A172 (cell line): ENCODE results near the gene ZSWIM6. TPM values are rescaled to one million over a fixed set of nuclear protein-coding genes. Genes with fewer than 3 reads are reported as not detected.
"Not testable (repeated sequence)": the region's sequence is repeated elsewhere in the genome, so short reads cannot be mapped to it uniquely, and the experiment has no call there.

Experiments used
- DNase-seq: peaks from one replicate; pipeline ENCODE4 v3.0.0-alpha.2; 2015; ENCODE audit warnings: low spot score
- total RNA-seq: library from RNA; depleted of rRNA; stranded (reverse); fragments of >200 nt; shearing (Covaris generic); gene quantifications from 2 replicates; pipeline ENCODE4 v1.2.3, GENCODE V29; 2014

The ZSWIM6 gene
- total RNA-seq, 1 experiment from 2014 or later: 5.9 TPM

GRCh38 chr5:61363401-61364114 is 31.5 kb downstream of the ZSWIM6 start:
- DNase-seq: no peak

DNA sequence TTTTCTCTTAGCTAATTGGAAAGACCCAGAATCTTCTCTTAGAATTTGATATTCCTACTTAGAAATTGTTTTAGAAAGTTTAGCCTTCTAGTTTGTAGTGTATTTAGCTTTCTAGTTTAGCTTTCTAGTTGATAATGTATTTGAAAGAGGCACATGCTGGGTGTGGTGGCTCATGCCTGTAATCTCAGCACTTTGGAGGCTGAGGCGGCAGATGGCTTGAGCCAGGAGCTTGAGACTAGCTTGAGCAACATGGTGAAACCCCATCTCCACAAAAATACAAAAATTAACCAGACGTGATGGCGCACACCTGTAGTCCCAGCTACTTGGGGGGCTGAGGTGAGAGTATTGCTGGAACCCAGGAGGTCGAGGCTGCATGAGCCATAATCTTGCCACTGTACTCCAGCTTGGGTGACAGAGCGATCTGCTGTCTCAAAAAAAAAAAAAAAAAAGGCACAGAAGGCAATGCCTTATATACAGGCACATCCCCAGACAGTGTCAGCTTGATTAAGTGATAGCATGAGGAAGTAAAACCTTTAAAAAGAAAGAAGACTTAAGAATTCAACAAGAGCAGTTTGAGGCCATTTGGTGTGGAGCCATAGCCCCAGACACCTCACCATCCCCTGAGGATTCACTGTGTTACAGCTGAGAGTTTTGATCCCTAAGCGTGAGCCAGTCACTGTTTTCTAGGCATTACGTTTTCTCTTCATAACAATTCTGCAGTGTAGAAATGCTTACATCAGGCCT is 34.6 kb downstream of the ZSWIM6 start:
- DNase-seq: no peak

DNA sequence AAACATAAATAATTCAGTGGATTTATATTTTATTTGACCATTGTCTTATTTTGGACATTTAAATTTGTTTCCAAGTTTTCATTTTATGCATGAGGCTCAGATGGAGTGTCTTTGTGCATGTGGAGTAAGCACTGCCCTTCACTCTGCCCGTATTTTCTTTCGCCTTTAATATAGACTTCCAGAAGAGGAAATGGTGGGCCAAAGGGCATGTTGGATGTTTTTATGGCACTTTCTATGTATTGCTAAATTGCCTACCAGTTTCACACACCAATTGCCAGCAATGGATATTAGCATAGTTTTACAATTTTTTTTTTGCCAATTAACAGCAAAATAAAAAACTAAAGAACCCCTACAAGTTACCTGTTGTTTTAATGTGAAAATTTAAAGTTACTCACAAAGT is 38.4 kb downstream of the ZSWIM6 start:
- no peak for DNase-seq

GRCh38 chr5:61371474-61371873 is 39.4 kb downstream of the ZSWIM6 start:
- DNase-seq: no peak

DNA sequence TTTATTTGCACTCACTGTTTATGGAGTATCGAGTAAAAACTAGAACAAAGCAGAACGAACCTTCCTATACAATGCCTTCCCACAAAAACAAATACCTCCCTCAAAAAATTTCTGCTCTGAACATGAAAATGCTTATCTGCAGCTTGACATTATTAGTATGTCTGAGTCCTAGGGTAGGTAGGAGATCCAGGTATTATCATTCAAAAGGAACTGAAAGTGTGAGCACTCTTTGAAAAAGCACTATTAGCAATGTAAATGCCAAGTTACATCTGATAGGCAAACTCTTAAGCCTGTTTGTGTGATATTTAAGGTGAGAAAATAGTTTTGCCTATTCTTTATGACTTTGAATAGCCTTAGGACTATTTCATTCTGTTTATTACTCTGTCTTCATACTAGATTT is 47.6 kb downstream of the ZSWIM6 start:
- no peak for DNase-seq

GRCh38 chr5:61381968-61382367 is 49.9 kb downstream of the ZSWIM6 start:
- DNase-seq: no peak

DNA sequence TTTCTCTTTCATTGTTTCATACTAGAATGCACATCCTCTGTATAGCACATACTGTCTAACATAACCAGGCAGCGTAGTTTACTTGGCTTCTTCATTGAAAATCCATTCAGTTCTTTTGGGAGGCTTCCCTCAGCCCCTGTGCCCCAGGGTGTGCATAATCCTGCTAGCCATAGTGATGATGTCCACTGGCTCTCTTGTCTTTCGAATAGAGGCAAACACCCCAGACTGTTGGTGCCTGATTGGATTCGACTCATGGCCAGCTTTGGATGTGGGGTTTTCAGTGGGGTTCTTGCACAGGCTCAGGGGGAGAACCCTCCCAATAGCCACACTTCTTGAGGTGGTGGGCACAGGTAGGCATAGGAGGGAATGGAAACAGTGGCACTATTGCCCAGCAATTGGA is 53.6 kb downstream of the ZSWIM6 start:
- no peak for DNase-seq

- DNase-seq: no peak
Measured at GRCh38 chr5:61386045-61386800, 54.2 kb downstream of the ZSWIM6 start.

- DNase-seq: no peak
Measured at GRCh38 chr5:61389609-61390008, 57.6 kb downstream of the ZSWIM6 start.

- peak; percentile 47 for DNase-seq
Measured at GRCh38 chr5:61394078-61394704, 62.1 kb downstream of the ZSWIM6 start.

DNA sequence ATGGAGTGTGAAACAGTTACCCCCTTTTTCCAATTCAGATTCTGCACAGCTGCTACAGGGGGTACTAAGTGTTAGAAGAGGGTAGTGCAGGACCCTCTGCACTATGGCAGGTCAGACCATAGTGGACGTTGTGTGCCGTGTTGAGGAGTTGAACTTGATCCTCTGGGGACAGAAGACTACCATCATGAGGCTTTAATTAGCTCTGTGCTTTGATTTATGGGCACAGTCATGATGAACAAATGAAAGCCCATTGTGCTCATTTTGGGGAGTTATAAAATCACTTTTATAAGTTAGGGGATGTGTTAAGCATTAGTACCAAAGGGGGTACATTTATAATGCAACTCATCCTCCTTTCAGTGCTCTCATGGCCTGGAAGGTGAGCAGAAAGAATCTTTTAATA is 62.7 kb downstream of the ZSWIM6 start:
- DNase-seq: no peak

DNA sequence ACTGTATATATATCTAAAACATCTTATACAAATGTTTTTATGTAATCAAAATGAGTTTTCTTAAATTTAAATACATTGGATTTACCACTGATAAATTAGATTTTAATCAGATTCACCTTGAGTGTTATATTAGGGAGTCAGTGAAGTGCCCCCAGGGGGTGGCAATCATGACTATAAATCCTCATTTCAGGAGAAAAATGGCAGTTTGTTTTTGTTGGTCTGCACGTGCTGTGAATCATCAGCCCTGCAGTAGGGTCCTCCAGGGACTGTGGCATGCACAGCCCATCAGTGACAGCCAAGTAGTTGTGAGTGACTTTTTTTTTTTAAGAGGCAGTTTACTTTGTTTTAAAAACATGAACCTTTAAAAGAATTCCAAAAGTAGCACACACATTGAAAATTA is 65.2 kb downstream of the ZSWIM6 start:
- DNase-seq: peak; percentile 19

GRCh38 chr5:61397937-61398336 is 65.9 kb downstream of the ZSWIM6 start:
- no peak for DNase-seq

GRCh38 chr5:61398440-61398839 is 66.4 kb downstream of the ZSWIM6 start:
- no peak for DNase-seq

DNA sequence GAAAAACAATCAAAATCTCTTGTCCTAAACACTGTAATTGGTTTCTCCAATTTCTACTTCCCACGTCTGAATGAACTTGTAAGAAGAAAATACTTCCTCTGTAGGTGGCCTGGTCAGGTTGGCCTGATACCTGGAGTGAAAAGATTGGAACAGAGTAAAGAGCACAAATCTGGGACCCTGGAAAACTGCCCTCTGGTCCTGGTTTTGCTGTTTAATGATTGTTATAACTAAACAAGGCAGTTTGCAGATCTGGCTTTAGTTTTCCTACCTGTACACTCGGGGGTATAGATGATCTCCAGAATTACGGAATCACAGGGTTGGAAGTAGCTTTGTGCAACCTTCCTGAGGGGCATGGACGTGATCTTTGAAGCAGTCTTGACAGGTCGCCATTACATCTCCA is 67.6 kb downstream of the ZSWIM6 start:
- no peak for DNase-seq

GRCh38 chr5:61401726-61402125 is 69.7 kb downstream of the ZSWIM6 start:
- DNase-seq: peak; percentile 55

- no peak for DNase-seq
Measured at GRCh38 chr5:61402244-61402823, 70.3 kb downstream of the ZSWIM6 start.

- no peak for DNase-seq
Measured at GRCh38 chr5:61402970-61403900, 71.2 kb downstream of the ZSWIM6 start.

DNA sequence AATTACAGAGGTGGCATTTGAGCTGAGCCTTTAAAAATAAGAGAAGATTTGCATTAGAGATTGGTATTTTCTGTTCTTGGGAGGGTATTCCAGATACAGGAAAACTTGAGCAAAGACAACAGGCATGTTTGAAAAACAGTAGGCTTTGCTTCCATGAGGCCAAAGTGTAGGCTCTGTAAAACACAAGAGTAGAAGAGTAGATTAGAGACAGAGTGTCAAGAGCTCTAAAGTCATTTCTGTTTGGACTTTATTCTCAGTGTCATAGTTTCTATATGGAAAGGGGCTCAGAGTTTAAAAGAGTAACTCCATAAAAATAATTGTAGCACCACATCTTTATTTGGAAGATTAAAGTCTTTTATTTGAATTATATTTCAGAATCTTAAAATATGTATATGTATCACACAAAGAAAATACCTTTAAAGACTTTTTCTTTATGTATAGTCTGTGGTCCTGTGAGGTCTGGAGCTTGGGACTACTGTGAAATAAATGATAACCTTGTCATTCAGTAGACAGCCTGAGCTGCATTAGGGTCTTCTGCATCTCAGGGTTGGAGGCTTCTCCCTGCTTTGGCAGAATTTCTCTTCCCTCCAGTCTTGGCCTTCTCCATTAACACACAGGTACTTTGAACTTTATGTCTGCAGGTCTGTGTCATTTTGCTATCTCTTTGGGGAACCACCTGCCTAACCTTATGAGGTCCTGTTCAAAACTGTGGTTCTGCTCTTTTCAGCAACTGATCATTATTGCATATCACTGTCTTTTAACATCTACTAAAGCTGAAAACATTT is 73.6 kb downstream of the ZSWIM6 start:
- no peak for DNase-seq

DNA sequence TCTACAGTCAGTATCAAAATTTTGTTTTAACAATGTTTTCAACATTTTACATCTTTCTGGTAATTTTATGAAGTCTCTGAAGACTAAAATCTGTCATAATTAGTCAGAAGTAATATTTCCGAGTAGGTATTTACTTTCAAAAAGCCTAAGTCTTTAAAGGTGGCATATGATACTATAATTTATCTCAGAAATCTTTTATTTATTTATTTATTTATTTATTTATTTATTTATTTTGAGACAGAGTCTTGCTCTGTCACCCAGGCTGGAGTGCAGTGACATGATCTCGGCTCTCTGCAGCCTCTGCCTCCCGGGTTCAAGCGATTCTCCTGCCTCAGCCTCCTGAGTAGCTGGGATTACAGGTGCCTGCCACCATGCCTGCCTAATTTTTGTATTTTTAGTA is 74.4 kb downstream of the ZSWIM6 start:
- DNase-seq: not testable (repeated sequence)
